ENCODE measurements around the gene PCDHGC4.
A peak's percentile ranks its signal among the peaks of the same experiment; 100 is the strongest.

- TF ChIP-seq TAF1 (IDR thresholded peaks at IDR 0.05; ENCODE audit: low read depth), result no peak
- TF ChIP-seq CEBPB (IDR thresholded peaks at IDR 0.05), result no peak
- peak; percentile 65 for TF ChIP-seq RAD21 (IDR thresholded peaks at IDR 0.05; ENCODE audit: low read depth)
- TF ChIP-seq TEAD4 (IDR thresholded peaks at IDR 0.05), result no peak
- TF ChIP-seq MAX (IDR thresholded peaks at IDR 0.05), result no peak
- 0 out of 2 replicates have a peak, but pooled peaks have one; percentile 11 for TF ChIP-seq EP300 (IDR thresholded peaks at IDR 0.05; ENCODE audit: borderline replicate concordance)
- no peak for TF ChIP-seq CREB1 (IDR thresholded peaks at IDR 0.05; ENCODE audit: low read depth)
- no peak for TF ChIP-seq FOXM1 (IDR thresholded peaks at IDR 0.05; ENCODE audit: borderline replicate concordance, low read depth)
- no peak for TF ChIP-seq EGR1 (IDR thresholded peaks at IDR 0.05)
- TF ChIP-seq TCF12 (IDR thresholded peaks at IDR 0.05; ENCODE audit: low read depth), result no peak
- TF ChIP-seq, protein P1, sequence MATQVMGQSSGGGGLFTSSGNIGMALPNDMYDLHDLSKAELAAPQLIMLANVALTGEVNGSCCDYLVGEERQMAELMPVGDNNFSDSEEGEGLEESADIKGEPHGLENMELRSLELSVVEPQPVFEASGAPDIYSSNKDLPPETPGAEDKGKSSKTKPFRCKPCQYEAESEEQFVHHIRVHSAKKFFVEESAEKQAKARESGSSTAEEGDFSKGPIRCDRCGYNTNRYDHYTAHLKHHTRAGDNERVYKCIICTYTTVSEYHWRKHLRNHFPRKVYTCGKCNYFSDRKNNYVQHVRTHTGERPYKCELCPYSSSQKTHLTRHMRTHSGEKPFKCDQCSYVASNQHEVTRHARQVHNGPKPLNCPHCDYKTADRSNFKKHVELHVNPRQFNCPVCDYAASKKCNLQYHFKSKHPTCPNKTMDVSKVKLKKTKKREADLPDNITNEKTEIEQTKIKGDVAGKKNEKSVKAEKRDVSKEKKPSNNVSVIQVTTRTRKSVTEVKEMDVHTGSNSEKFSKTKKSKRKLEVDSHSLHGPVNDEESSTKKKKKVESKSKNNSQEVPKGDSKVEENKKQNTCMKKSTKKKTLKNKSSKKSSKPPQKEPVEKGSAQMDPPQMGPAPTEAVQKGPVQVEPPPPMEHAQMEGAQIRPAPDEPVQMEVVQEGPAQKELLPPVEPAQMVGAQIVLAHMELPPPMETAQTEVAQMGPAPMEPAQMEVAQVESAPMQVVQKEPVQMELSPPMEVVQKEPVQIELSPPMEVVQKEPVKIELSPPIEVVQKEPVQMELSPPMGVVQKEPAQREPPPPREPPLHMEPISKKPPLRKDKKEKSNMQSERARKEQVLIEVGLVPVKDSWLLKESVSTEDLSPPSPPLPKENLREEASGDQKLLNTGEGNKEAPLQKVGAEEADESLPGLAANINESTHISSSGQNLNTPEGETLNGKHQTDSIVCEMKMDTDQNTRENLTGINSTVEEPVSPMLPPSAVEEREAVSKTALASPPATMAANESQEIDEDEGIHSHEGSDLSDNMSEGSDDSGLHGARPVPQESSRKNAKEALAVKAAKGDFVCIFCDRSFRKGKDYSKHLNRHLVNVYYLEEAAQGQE (IDR thresholded peaks at IDR 0.05; ENCODE audit: low read depth), result no peak
- no peak for TF ChIP-seq YY1 (IDR thresholded peaks at IDR 0.05; ENCODE audit: low read depth)
- TF ChIP-seq, protein P2, sequence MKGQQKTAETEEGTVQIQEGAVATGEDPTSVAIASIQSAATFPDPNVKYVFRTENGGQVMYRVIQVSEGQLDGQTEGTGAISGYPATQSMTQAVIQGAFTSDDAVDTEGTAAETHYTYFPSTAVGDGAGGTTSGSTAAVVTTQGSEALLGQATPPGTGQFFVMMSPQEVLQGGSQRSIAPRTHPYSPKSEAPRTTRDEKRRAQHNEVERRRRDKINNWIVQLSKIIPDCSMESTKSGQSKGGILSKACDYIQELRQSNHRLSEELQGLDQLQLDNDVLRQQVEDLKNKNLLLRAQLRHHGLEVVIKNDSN (IDR thresholded peaks at IDR 0.05), result no peak
- no peak for TF ChIP-seq NFIC (IDR thresholded peaks at IDR 0.05)
Observed at GRCh38 chr5:141512390-141512910, 27.6 kb downstream of the PCDHGC4 start.
